Measurements from ENCODE around the gene COLGALT1.
A peak's percentile ranks its signal among the peaks of the same experiment; 100 is the strongest.
"Not testable (repeated sequence)": the region's sequence is repeated elsewhere in the genome, so short reads cannot be mapped to it uniquely, and the experiment has no call there.

COLGALT1 gene
- total RNA-seq = 71.1 reads per million, percentile 76 among the genes with 10 or more reads in this experiment

DNA sequence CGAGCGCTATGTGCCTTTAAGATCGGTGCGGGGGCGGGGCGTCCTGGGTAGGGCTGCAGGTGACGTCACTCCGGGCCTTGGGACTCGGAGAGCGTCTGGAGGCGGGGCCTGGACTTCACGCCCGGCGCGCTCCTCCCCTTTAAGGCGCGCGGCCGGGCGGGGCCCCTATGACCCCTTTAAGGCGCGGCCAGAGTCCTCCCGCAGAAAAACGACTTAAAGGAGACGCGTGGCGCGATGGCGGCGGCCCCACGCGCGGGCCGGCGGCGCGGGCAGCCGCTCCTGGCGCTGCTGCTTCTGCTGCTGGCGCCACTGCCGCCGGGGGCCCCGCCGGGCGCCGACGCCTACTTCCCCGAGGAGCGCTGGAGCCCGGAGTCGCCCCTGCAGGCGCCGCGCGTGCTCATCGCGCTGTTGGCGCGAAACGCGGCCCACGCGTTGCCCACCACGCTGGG is at the start of gene COLGALT1:
Gene COLGALT1 (plus strand): TSS at position 170 of the 449 bp plus-strand sequence. CDS start 65 bp downstream, at position 235.
- peak; percentile 98 for DNase-seq

GRCh38 chr19:17506745-17507144 is 48.7 kb upstream of the COLGALT1 start:
- no peak for DNase-seq

DNA sequence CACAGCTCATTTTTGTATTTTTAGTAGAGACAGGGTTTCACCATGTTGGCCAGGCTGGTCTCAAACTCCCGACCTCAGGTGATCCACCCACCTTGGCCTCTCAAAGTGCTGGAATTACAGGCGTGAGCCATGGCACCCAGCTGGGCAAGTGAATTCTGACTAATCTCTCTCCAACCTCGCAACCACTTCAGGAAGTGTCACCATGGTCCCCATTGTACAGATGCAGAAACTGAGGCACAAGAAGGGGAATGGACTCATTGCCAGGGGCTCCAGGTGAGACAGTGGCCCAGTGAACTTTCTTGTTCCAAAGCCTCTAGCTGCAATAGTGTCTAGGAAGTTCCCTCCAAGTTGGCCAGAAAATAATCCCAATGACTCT is 46.9 kb upstream of the COLGALT1 start:
- DNase-seq = not testable (repeated sequence)

GRCh38 chr19:17510220-17510993 is 45.0 kb upstream of the COLGALT1 start:
- DNase-seq = no peak

GRCh38 chr19:17511724-17512573 is 43.5 kb upstream of the COLGALT1 start:
- peak; percentile 77 for DNase-seq

DNA sequence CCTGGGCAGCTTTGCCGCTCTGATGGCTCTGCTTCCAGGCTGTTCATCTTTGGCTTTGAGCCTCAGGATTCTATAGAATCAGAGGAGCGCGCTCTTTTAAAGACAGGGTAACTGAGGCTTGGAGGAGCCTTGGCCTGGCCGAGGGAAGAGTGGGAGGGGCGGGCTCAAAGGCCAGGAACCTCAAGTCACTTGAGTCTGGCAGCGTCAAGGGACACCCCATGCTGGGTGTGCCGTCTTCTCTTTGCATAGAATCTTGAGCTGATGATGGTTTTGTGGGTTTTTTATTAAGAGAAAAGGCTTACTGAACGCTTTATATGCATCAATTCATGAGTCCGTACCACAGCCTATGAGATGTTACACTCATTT is 42.9 kb upstream of the COLGALT1 start:
- DNase-seq = no peak

- no peak for DNase-seq
Observed at GRCh38 chr19:17515408-17516149, 39.9 kb upstream of the COLGALT1 start.

GRCh38 chr19:17517898-17518297 is 37.6 kb upstream of the COLGALT1 start:
- DNase-seq = no peak

DNA sequence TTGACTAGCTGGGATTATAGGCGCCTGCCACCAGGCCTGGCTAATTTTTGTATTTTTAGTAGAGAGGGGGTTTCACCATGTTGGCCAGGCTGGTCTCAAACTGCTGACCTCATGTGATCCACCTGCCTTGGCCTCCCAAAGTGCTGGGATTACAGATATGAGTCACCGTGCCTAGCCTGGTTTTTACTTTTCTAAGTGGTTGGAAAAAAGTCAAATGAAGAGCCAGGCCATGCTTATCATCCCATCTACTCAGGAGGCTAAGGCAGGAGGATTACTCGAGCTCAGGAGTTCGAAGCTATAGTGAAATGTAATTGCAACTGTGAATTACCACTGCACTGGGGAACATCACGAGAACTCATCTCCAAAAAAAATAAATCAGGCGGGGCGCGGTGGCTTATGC is 36.8 kb upstream of the COLGALT1 start:
- DNase-seq = not testable (repeated sequence)

GRCh38 chr19:17519967-17520366 is 35.5 kb upstream of the COLGALT1 start:
- no peak for DNase-seq

DNA sequence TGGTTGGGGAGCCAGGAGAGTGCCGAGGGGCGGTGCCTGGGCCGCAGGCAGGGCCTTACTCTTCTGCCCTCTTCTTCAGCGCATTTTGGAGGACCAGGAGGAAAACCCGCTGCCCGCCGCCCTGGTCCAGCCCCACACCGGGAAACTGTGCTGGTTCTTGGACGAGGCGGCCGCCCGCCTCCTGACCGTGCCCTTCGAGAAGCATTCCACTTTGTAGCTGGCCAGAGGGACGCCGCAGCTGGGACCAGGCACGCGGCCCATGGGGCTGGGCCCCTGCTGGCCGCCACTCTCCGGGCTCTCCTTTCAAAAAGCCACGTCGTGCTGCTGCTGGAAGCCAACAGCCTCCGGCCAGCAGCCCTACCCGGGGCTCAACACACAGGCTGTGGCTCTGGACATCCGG is 34.6 kb upstream of the COLGALT1 start:
- DNase-seq = no peak

DNA sequence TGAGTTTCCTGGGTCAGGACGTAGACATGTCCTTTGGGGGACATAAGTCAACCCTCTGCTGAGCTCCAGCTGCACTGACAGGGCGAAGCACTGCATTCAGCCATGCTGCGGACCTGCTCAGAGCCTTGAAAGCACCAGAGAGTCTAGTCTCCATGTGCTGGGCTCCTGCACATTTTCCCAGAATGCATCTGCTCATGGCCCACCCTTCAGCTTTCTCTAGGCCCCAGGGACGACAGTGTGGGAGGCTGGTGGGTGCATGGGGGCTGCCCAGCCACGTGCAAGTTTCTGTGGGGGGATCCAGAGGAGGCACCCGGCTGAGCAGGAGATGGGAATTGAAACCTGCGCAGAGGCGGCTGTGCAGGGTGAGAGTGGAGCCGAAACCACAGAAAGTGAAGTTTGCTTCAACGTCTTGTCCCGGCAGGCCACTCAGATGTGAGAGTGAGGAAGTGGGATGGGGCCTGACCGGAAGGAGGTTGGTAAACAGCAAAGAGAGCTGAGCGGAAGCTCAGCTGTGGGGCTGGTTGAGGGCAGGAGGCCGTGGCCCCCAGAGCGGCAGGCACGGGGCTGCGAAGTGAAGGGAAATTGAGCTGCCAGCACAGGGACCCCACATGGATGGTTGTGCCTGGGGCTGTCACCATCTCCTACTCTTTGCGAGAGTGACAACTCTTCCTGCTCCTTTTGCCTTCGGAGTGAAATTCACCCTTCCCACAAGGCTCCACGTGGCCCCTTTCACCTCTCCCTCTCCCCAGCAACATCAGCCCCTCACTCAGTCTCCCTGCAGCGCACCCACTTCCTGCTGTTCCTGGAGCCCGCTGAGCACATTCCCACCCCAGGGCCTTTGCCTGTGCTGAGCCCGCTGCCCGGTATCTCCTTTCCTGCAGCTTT is 32.2 kb upstream of the COLGALT1 start:
- no peak for DNase-seq

- DNase-seq = no peak
Observed at GRCh38 chr19:17524651-17525050, 30.8 kb upstream of the COLGALT1 start.

- no peak for DNase-seq
Observed at GRCh38 chr19:17525141-17525540, 30.3 kb upstream of the COLGALT1 start.

- no peak for DNase-seq
Observed at GRCh38 chr19:17526922-17527321, 28.5 kb upstream of the COLGALT1 start.

- no peak for DNase-seq
Observed at GRCh38 chr19:17527326-17527725, 28.1 kb upstream of the COLGALT1 start.

DNA sequence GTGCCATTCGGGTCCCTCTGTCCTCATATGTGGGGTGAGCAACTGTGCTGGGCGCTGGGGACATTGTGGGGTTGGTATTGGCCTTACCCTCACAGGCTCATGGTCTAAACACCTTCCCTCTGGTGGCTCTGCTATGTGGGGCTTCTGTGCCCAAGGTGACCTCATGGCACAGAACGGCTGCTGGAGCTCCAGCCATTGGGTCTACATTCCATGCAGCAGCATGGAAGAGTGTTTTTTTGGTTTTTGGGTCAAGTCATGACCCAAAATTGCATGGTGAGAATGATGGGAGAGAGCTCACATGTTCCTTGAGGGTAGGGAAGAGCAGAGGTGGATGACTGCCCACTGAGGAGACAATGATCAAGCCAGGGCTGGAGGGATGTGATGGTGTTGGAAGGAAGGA is 26.8 kb upstream of the COLGALT1 start:
- DNase-seq = no peak

DNA sequence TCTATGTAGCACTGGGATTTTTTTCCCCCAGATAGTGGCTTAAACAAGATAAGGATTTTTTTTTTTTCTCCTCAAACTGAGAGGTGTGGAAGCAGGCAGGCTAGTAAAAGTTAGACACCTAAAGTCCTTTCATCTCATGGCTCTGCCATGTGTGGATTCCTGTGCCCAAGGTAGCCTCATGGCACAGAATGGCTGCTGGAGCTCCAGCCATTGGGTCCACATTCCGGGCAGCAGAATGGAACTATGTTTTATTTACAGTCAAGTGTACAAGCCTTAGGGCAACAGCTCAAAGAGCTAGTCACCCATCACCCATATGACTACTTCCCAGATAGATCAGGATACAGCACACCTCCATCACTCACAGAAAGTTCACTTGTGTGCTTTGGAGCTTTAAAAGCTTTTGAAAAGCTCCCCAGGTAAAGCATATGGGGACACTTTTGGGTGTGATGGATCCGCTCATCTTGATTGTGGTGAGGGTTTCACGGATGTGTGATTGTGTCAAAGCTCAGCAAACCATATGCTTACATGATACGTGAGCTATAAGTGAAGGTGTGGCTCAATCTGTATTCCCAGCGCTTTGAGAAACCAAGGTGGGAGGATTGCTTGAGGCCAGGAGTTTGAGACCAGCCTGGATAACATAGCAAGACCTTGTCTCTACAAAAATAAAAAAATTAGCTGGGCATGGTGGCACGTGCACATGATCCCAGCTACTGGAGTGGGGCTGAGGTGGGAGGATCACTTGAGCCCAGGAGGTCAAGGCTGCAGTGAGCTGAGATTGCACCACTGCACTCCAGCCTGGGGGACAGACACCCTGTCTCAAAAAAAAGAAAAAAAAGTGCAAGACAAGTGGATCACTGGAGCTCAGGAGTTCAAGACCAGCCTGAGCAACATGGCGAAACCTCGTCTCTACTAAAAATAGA is 25.9 kb upstream of the COLGALT1 start:
- no peak for DNase-seq

DNA sequence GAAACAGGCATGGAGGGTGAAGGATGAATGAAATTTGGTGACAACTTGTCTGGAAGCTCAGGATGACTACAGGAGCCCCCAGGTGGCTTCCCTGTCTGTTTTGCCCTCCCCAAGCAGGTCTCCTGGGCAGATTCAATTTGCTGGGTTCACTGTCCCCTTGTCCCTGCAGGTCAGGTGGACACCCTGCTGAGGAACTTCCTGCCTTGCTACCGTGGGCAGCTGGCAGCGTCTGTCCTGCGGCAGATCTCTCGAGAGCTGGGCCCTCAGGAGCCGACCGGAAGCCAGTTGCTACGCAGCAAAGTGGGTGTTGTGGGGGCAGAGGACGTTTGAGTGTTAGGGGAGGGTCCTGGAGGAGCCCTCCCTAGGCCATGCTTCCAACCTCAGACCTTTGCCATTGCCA is 24.9 kb upstream of the COLGALT1 start:
- no peak for DNase-seq

DNA sequence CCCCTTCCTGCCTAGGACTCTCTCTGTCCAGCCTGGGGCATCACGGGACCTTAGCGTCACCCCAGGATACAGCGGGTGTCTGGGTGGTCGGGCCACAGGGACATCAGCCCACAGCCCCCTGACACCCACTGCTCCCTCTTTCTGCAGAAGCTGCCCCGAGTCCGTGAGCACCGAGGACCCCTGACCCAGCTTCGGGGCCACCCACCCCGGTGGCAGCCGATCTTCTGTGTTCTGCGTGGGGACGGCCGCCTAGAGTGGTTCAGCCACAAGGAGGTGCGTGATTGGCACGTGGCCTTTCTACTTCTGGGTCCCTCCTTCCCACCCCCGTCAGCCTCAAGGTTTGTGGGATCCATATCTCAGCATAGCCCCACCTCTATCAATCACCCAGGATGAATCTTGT is 23.3 kb upstream of the COLGALT1 start:
- DNase-seq = no peak

- DNase-seq = no peak
Observed at GRCh38 chr19:17532557-17532956, 22.9 kb upstream of the COLGALT1 start.
